LoVo (cell line): ENCODE measurements around the gene MGME1.
A peak's percentile ranks its signal among the peaks of the same experiment; 100 is the strongest.

Experiments
- DNase-seq: peaks from one replicate; pipeline ENCODE4 v3.0.0-alpha.2; 2016; ENCODE audit warnings: low spot score

Gene MGME1

GRCh38 chr20:17992847-17993513 is 24.2 kb downstream of the MGME1 start:
- DNase-seq, result no peak

- no peak for DNase-seq
These were observed 24.7 kb downstream of the MGME1 start for GRCh38 chr20:17993546-17993945.

- peak; percentile 61 for DNase-seq
These were observed 27.4 kb downstream of the MGME1 start for GRCh38 chr20:17995967-17996819.

GRCh38 chr20:17998446-17998845 is 29.6 kb downstream of the MGME1 start:
- DNase-seq, result no peak

GRCh38 chr20:17999566-17999965 is 30.7 kb downstream of the MGME1 start:
- no peak for DNase-seq

- DNase-seq, result no peak
These were observed 32.5 kb downstream of the MGME1 start for GRCh38 chr20:18001131-18001921.

GRCh38 chr20:18003897-18004296 is 35.1 kb downstream of the MGME1 start:
- no peak for DNase-seq

GRCh38 chr20:18004384-18005031 is 35.7 kb downstream of the MGME1 start:
- no peak for DNase-seq

GRCh38 chr20:18005170-18005989 is 36.6 kb downstream of the MGME1 start:
- no peak for DNase-seq

GRCh38 chr20:18005990-18006364 is 37.2 kb downstream of the MGME1 start:
- no peak for DNase-seq

GRCh38 chr20:18006684-18007083 is 37.9 kb downstream of the MGME1 start:
- no peak for DNase-seq

- no peak for DNase-seq
These were observed 38.9 kb downstream of the MGME1 start for GRCh38 chr20:18007534-18008292.

- no peak for DNase-seq
These were observed 40.3 kb downstream of the MGME1 start for GRCh38 chr20:18009116-18009515.

- DNase-seq, result no peak
These were observed 42.7 kb downstream of the MGME1 start for GRCh38 chr20:18011482-18011881.

GRCh38 chr20:18011951-18012645 is 43.3 kb downstream of the MGME1 start:
- DNase-seq, result no peak

GRCh38 chr20:18012901-18013300 is 44.1 kb downstream of the MGME1 start:
- DNase-seq, result no peak

- DNase-seq, result no peak
These were observed 45.6 kb downstream of the MGME1 start for GRCh38 chr20:18014411-18014810.

GRCh38 chr20:18016772-18017171 is 48.0 kb downstream of the MGME1 start:
- no peak for DNase-seq

- DNase-seq, result no peak
These were observed 49.3 kb downstream of the MGME1 start for GRCh38 chr20:18018100-18018499.

- DNase-seq, result no peak
These were observed 50.2 kb downstream of the MGME1 start for GRCh38 chr20:18019068-18019467.
